Tongue (tissue), 2 donors: Measurements from ENCODE around the gene FRMD6. TPM values are rescaled to one million over a fixed set of nuclear protein-coding genes. Genes with fewer than 3 reads are reported as not detected.

Experiments used
- DNase-seq: peaks from one replicate; pipeline ENCODE4 v3.0.0-alpha.2; 2015
- total RNA-seq: library from RNA; depleted of rRNA; stranded (reverse); fragments of >200 nt; gene quantifications from one replicate; pipeline ENCODE4 v1.2.3, GENCODE V29; 2014

Gene FRMD6
- total RNA-seq, 1 donor from 2014 or later, result 100 TPM

DNA sequence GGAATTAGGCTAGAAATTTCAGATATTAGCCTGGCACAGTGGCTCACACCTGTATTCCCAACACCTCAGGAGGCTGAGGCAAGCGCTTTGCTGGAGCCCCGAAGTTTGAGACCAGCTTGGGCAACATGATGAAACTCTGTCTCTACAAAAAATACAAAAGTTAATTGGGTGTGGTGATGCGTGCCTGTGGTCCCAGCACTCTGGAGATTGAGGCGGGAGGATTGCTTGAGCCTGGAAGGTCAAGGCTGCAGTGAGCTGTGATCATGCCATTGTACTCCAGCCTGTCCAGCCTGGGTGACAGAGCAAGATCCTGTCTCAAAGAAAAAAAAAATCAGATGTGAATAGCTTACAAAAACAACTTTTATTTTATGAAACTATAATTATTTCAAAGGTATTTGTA is 15.1 kb downstream of the FRMD6 start:
- no peak for DNase-seq

DNA sequence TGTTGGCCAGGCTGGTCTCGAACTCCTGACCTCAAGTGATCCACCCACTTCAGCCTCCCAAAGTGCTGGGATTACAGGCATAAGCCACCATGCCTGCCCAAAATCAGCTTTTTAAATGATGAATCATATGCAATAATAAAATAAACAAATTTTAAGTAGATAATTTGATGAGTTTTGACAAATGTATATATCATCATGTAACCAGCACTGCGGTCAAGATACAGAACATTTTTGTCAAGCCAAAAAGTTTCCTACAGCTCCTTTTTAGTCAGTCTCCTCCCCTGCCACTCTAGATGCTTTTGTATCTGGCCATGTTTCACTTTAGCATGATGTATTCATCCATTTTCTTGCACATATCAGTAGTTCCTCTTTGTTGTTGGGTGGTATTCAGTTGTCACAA is 17.2 kb downstream of the FRMD6 start:
- no peak for DNase-seq

DNA sequence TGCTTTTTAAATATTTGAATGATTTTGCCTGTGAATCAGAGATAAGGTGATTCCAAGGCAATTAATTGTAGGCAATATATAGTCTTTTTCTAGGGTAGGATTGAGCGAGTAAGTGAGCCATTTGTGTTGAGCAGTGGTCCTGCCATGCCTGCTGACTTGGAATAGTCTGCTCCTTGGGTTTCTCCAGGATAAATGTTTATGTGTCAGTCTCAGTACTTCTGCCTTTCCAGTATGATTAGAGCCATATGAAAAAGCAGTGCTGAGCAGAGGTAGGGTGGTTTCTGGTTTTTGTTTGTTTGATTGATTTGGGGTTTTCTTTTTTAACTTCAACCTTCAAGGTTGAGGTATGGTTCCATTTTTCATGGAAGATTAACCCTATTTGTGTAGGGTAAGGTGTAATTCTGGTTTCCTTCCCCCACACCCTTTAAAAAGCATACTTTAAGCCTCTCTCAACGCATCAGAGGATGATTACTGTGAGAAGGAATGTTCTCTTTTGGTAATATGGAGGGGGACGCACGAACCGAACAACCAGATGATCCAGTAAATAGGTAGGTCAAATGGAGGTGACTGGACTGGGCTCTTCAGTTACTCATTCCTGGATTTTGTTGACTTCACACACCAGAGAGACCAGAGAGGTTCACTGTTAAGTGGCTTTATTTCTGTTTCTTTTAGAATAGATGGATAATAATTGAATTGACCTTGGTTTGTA is 22.7 kb downstream of the FRMD6 start:
- no peak for DNase-seq

DNA sequence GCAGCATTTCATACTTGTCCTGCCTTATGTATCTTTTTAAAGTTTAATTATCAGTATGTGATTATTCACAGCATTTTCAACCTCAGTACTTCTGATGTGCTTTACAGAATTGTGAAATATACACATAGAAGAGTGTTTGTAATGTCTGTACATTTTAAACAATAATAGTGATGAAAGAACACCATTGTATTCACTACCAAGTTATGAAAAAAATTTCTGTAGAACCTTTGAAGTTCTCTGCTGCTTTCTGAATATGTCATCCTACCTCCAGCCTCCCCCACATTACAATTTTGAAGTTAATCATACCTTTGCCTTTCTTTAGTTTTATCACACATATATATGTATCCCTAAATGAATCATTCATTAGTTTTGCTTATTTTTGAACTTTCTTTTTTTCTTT is 24.8 kb downstream of the FRMD6 start:
- no peak for DNase-seq

DNA sequence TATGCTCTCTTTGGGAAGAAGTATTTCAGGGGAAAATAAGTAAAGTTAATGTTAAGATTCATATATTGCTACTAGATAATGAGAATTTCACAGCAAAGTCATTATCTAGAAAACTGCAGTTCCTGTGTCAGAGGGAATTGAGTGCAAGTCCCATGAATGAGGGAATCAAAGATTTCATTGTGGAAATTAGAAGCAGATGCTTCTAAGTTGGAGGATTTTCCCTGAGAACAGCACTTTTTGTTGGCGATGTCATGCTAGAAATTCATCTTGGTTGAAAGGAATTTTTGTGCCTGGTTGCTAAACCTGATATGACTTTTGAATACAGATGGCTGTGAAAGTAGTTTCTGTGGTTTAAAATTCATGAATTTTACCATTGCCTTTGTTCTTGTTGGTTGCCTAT is 25.6 kb downstream of the FRMD6 start:
- peak; percentile 52 for DNase-seq

DNA sequence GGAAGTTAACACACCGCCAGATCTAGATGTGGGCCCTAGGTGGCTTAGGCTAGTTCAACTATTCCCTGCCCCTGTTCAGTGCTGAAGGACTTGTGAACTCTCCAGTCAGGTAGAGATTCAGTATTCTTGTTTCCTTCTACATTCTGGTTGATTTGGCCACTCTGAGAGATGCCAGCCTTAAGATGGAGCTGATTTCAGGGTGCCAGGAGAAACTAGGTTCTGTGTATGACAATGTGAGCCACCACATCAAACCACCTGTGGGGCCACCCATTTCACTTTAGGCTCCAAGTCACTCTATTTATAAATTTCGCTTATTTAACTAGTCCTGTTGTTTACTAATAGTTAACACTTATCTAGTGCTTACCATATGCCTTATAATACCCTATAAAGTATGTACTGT is 26.0 kb downstream of the FRMD6 start:
- DNase-seq, result no peak

DNA sequence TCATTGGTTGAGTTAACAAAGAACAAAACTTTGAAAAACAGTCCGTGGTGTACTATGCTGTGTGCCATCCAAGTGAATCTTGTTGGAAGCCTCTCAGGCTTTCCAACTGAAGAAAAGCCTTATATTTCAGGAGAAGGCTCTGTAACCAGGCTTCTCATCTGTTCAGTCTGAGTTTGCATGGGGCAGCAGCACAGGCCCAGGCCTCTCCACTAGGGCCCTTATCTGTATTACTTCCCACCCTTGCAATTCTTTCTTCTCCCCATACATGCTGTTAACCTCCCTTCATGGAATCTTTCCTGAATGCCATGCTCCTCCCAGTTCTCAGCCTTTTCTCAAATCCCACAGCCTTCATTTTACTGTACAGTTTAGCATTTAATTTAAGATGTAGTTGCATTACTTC is 28.3 kb downstream of the FRMD6 start:
- no peak for DNase-seq

DNA sequence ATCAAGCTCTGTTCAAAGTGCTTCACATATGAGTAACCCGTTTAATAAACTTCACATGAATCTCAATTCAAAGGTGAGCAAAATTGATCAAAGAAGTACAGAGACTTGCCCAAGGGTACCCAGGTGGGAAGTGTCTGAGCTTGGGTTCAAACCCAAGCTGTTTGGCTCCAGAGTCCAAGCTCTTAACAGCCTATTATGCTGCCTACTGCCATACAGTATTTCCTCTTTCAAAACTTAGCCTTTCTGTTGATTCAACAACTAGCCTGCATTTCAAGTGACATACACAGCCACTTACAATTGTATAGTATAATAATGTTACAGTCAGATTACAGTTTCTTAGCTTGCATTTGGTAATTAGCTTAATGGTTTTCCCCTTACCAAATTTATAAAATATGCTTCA is 29.7 kb downstream of the FRMD6 start:
- no peak for DNase-seq

DNA sequence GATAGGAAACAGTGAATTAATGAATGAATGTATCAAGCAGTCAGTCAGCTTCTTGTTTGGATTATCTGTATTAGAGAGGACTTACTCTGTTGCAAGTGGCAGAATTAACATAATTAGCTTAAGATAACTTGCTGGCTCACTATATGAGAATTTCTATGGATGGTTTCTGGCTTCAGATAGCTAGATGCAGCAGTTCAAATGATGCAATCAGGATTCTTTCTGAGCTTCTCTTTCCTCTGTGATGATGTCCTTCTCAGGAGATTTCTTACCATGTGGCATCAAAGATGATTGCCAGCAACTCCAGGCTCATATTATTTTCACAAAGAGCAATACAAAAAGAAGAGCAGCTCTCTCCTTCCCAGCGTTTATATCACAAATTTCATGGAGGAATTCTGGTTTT is 30.7 kb downstream of the FRMD6 start:
- DNase-seq, result peak; percentile 12

DNA sequence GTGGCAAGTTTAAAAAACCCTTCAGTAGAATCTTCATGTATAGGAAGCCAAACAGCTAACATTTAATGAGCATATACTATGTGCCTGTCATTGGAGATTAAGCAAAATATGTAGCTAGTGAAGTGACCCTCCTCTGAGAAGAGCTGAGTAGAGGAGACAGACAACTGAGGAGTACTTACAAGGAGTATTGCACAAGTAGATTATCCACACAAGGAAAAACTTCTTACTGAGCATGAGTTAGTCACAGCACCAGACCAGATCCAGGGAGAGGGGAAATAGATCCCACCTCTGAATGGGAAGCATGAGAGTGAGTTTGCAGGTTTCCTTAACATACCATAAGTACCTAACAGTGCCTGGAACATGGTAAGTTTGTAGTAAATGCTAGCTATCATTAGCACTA is 33.0 kb downstream of the FRMD6 start:
- DNase-seq, result no peak

DNA sequence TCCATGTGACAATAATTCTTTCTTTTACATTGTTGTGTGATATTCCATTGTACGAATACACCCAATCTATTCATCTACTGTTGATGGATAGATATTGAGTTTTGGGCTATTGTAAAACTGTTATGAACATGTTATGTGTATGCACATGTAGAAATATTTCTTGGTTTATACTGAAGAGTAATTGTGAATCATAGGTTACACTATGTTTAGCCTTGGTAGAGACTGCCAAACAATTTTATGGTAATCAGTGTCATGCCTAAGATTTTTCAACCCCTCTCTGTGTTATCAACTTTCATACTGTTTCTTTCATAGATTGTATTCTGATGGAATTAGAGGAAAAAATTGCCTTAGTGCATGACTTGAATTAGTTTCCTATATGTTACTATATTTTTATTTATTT is 39.5 kb downstream of the FRMD6 start:
- no peak for DNase-seq

DNA sequence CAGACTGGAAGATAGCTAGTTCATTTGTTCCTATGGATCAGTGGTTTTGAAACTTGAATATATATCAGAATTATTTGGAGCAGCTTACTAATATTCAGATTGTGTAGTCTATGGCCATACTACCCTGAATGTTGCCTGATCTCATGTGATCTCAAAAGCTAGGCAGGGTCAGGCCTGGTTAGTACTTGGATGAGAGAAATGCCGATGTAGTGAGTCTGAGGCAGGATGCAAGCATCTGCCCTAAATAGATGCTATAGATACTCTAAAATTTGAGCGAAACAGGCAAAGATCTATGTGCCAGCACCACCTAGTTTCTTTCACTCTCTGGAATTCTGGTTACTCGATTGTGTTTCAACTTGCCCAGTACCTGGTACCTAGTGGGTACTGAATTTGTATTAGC is 40.9 kb downstream of the FRMD6 start:
- no peak for DNase-seq

DNA sequence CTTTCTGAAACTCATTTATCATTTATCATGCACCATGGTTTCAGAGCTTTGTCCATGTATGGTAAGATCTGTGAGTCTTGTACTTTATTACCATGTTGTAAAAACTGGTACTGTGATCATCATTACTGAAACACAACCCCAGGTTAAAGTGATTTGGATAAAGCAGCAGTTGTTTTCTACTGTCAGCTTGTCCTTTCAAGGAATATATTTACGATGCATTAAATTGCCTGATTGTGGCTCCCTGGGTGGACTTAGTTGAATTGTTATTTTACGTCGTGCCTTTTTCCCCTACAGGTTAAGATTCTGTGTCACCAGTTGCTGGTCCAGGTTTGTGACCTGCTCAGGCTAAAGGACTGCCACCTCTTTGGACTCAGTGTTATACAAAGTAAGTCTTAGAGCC is 46.1 kb downstream of the FRMD6 start:
- DNase-seq, result no peak

DNA sequence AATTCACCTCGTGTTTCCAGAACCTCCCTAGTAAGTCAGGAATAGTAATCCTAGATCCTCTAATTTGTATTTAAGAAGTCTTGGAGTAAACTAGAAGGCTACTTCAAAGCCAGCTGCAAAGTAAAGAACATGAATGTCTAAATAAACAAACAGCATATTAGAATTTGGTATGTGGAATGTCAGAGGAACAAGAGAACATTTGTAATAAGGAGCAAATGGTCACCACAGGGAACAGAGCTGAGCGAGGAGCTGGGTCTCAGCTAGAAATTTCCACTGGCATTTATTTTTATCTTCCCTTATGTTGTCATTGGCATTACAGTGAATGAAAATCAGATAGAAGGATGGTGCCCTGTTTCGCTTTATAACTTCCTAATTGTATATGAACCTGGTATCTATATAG is 50.2 kb downstream of the FRMD6 start:
- DNase-seq, result peak; percentile 29

DNA sequence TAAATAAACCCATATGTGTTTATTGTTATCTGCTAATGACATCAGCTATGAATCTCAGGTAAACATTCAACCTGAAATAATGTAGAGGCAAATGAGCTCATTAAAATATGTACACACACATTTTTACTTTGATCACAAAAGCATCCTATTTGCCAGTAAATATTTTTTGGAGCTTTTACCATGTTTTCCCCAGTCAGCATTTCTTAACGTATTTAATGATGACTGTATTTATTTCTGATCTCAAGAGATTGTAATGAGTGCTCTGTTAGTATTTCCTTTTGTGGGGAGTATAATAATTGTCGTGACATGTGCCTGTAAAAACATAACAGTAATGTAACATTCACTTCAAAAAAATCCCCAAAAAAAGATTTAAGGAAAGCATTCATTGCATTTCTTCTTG is 52.1 kb downstream of the FRMD6 start:
- DNase-seq, result no peak

DNA sequence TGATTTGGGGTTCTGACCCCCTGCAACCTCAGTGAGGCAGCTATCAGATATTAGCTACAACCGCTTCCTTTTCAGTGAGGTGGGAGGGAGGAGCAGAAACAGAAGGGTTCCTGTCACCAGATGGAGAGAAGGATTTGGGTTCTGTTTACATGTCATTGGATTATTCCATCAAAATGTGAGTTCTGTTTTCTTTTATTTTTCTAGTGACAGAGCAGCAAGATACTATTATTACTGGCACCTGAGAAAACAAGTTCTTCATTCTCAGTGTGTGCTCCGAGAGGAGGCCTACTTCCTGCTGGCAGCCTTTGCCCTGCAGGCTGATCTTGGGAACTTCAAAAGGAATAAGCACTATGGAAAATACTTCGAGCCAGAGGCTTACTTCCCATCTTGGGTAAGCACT is 52.8 kb downstream of the FRMD6 start:
- no peak for DNase-seq

DNA sequence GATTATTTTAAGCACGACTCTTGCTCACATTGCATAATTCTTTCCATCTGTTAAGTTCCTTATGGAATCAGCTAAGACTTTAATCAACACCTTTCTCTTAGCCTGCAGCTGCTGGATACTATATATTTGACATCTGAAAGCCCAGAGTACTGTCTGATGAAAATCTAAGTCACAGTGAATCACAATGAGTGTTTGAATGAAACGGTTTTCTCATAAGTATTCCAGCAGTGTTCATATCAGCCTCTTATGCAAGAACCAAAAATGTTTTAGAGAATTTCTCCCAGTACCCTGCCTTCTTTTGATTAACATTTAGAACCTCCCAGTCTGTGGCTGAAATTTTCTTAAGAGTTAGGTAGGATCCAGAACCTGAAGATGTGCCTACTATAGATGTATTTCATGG is 55.6 kb downstream of the FRMD6 start:
- DNase-seq, result no peak

DNA sequence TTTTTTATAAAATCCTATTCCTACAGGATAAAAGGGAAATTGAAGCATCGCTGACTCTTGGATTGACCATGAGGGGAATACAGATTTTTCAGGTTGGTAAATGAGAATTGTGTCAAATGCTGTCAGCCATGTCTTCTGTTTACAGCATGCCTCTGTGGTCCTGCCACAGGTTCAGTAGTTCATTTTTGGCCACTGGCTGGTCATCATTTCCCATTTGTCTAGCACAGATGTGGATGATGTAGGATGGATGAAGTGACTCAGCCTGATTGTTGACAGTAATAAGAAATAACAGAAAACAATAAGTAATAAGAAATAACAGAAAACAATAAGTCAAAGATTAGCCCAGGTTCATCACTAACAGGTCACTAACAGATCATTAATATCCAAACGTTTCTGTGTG is 59.8 kb downstream of the FRMD6 start:
- no peak for DNase-seq

DNA sequence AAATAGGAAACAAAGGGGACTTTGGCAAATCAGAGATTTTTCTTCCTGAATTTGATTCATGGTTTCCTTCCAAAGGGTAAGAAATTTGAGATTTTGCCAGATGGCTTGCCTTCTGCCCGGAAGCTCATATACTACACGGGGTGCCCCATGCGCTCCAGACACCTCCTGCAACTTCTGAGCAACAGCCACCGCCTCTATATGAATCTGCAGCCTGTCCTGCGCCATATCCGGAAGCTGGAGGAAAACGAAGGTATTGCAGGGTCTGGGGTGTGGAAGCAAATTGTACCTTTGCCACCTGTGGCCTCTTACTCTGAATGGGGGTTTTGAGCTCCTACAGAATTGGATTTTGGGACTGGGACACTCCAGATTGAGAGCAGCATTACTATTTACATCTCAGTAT is 63.5 kb downstream of the FRMD6 start:
- no peak for DNase-seq

DNA sequence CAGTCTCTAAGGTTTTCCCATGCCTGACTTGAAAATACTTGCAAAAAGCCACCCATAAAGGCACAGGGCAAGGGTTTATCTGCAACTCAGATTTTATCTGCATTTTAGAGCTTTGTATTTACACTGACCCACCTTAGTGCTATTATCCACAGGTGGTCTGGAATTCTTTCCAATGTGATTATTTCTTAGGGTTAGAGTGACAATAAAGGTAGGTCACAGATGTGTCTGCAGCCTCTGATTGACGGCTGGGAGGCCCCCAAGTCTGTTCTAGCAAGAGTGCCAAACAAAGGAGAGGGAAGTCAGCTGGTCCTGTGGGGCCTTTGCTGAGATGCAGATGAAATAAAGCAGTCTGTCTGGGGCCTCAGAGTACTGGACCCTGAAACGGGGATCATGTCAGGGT is 64.0 kb downstream of the FRMD6 start:
- DNase-seq, result no peak

DNA sequence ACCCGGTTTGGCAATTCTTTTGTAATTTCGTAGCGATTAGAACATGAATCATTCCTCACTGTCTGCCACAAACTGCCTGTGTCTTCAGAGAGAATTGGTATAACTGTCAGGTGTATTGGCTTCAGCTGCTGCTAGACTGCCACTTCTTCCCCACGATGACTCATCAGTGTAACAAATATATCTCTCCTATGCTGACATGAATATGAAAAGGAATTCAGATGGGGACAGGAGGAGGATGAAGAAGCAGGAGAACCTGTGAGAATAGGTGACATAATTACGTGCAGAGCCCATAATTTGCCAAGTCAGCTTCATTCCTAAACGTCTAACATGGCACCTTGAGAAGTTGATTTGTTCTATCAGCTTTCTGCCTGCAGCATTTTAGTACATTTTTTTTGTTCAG is 64.9 kb downstream of the FRMD6 start:
- no peak for DNase-seq

DNA sequence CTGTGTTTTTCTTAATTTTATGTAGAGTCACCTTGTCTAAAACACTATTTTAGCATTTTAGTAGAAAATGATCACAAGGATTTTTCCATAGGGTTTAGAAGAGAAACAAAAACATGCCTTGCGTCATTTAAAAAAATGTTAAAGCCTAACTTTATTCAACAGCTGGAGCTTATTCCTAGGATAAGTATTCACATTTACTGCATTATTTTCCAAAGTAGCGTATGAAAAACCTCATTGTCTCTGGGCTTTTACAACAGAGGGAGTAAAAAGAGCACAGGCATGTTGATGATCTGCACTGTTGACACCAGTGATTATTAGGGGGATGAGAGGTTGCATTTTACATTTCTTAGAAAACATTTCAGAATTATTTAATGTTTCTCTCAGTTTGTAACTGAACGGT is 66.1 kb downstream of the FRMD6 start:
- DNase-seq, result peak; percentile 25

DNA sequence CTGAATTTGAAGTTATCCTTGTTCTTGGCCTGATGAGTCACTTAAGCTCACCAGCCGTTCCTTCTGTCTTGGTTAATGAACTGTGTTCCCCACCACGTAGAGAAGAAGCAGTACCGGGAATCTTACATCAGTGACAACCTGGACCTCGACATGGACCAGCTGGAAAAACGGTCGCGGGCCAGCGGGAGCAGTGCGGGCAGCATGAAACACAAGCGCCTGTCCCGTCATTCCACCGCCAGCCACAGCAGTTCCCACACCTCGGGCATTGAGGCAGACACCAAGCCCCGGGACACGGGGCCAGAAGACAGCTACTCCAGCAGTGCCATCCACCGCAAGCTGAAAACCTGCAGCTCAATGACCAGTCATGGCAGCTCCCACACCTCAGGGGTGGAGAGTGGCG is 68.2 kb downstream of the FRMD6 start:
- DNase-seq, result no peak

DNA sequence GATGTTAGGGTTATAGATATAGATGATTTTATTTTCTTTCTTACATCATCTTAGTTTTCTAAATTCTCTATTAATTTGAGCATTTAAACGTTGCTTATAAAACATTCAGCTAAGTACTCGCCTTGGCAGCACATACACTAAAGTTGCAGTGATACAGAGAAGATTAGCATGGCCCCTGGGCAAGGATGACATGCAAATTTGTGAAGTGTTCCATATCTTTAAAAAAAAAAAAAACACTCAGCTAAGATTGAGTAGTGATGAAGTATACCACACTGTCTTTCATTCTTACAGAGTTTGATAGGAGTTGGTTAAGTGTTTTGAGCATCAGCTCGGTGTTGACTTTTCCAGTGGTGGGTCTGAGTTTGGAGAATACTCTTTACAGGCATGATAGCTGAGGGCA is 72.3 kb downstream of the FRMD6 start:
- no peak for DNase-seq

DNA sequence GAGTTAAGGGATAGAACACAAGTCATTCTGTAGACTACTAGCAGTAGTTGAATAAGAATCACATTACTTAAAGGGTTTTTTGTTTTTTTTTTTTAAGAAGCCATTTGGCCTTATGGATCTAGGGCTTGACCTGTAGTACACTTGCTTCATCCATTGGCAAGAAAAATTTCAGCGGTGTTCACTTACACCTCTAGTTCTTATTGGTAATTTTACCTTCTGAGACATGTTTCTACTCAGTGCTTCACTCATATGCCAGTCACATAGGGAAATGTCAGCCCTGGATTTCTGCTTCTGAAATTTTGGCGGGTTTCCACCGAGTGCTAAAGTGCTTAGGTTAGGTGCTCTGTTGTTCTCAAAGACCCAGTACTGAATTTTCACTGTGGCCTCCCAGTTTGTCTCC is 72.9 kb downstream of the FRMD6 start:
- no peak for DNase-seq
